ENCODE measurements around the gene MAST4.

MAST4 gene

DNA sequence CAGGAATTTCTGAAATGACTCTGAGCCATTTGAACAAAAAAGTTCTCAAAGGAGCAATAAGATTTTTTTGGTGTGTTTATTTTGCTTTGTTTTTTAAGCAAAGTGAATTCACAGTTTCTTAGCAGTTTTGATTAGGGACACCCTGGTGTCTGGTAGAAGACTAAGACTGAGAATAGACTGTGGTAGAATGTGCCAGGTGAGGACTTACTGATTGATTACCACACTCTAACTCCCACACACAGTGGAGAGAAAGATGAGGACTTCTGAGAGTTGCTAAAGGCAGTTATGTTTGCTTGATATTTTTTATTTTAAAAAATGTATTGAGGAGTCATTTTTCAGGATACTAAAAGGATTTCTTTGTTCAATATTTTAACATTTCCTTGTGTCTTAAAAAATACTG, 425.3 kb downstream of the MAST4 start:
- Histone ChIP-seq H3K27ac (ENCODE audit: poor library complexity, severe bottlenecking) (peak overlapping the region; percentile 75), H3K4me3 (ENCODE audit: severe bottlenecking) (no peak overlapping the region), H3K27me3 (ENCODE audit: insufficient read depth, poor library complexity, severe bottlenecking) (no peaks in the 10 kb centered on the region), H3K4me1 (ENCODE audit: insufficient read depth, poor library complexity, severe bottlenecking) (peaks cover 33% of the 10 kb centered on the region), H3K36me3 (ENCODE audit: low read depth) (no peaks in the 10 kb centered on the region), H3K9me3 (ENCODE audit: severe bottlenecking) (no peaks in the 10 kb centered on the region)
- peak; percentile 64 for ATAC-seq (ENCODE audit: low read depth)
- TF ChIP-seq, protein P1, sequence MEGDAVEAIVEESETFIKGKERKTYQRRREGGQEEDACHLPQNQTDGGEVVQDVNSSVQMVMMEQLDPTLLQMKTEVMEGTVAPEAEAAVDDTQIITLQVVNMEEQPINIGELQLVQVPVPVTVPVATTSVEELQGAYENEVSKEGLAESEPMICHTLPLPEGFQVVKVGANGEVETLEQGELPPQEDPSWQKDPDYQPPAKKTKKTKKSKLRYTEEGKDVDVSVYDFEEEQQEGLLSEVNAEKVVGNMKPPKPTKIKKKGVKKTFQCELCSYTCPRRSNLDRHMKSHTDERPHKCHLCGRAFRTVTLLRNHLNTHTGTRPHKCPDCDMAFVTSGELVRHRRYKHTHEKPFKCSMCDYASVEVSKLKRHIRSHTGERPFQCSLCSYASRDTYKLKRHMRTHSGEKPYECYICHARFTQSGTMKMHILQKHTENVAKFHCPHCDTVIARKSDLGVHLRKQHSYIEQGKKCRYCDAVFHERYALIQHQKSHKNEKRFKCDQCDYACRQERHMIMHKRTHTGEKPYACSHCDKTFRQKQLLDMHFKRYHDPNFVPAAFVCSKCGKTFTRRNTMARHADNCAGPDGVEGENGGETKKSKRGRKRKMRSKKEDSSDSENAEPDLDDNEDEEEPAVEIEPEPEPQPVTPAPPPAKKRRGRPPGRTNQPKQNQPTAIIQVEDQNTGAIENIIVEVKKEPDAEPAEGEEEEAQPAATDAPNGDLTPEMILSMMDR (IDR thresholded peaks at IDR 0.05; ENCODE audit: poor library complexity, severe bottlenecking) = no peak
- no peak for DNase-seq (ENCODE audit: low spot score)

DNA sequence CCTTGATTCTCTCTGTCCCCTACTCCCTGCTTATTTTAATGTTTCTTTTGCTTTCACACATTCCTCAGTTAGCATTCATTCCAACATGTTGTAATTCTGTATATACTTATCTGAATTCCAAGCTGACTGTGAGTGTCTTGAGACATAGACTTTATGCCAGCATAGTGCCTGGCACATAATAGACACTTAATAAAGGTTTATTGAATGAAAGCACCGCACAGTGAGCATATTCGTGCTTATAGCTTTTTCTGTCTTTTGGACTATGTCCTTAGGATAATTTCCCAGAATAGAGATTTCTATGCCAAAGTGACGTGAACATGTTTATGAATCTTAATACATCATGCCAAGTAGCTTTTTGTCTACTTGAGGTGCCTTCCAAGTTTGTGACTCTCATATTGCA, 425.8 kb downstream of the MAST4 start:
- Histone ChIP-seq H3K9me3 (ENCODE audit: severe bottlenecking) (no peaks in the 10 kb centered on the region), H3K36me3 (ENCODE audit: low read depth) (no peaks in the 10 kb centered on the region), H3K27me3 (ENCODE audit: insufficient read depth, poor library complexity, severe bottlenecking) (no peaks in the 10 kb centered on the region), H3K4me3 (ENCODE audit: severe bottlenecking) (no peak overlapping the region), H3K4me1 (ENCODE audit: insufficient read depth, poor library complexity, severe bottlenecking) (peaks cover 29% of the 10 kb centered on the region), H3K27ac (ENCODE audit: poor library complexity, severe bottlenecking) (peak overlapping the region; percentile 75)
- TF ChIP-seq, protein P1 (IDR thresholded peaks at IDR 0.05; ENCODE audit: poor library complexity, severe bottlenecking) = no peak
- ATAC-seq (ENCODE audit: low read depth) (peak; percentile 41), DNase-seq (ENCODE audit: low spot score) (no peak)

DNA sequence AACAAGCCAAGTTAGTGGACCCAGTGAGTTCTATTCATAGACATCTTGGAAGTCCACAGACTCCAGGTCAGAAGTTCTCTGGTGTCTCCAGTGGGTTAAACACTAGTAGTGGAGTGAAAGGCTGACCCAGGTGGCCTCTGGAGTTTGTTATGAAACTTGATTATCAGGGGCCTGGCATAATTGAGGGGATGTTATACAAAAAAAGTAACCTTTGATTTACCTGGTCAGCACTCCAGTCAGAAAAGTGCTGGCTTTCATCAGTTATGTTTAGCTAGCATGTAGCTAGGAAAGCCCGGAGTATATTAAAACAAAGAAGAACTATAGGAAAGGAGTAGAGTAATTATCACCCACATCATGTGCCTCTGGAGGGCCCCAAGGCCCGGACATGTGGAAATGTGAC, 429.3 kb downstream of the MAST4 start:
- H3K4me3 ChIP-seq (ENCODE audit: severe bottlenecking) = no peak overlapping the region
- no peak for ATAC-seq (ENCODE audit: low read depth)

DNA sequence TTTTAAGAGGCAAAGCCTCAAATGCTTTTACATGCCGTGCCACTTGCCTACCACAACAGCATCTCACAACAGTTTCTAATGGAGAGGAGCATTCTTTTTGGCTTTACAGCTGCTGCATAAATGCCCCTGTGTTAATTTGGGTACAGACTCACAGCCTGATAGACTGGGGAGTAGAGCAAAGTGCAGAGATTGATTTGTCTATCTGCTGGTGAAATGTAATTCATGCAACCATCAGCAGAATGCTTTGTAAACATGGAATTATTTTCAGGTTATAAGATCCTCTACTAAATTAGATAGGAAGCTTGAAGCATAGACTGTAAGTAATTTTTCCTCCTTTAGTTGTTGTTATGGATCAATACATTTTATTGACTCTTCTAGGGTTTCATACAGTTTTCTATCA, 430.1 kb downstream of the MAST4 start:
- no peak for DNase-seq (ENCODE audit: low spot score)
- Histone ChIP-seq H3K27me3 (ENCODE audit: insufficient read depth, poor library complexity, severe bottlenecking) (no peaks in the 10 kb centered on the region), H3K4me1 (ENCODE audit: insufficient read depth, poor library complexity, severe bottlenecking) (peaks cover 24% of the 10 kb centered on the region), H3K27ac (ENCODE audit: poor library complexity, severe bottlenecking) (no peak overlapping the region), H3K4me3 (ENCODE audit: severe bottlenecking) (no peak overlapping the region), H3K9me3 (ENCODE audit: severe bottlenecking) (peaks cover 3% of the 10 kb centered on the region), H3K36me3 (ENCODE audit: low read depth) (no peaks in the 10 kb centered on the region)
- no peak for ATAC-seq (ENCODE audit: low read depth)
- TF ChIP-seq, protein P1 (IDR thresholded peaks at IDR 0.05; ENCODE audit: poor library complexity, severe bottlenecking) = no peak

More for the DNA sequence above, 429.3 kb downstream of the MAST4 start:
- peaks cover 28% of the 10 kb centered on the region for H3K4me1 ChIP-seq (ENCODE audit: insufficient read depth, poor library complexity, severe bottlenecking)
- peaks cover 3% of the 10 kb centered on the region for H3K9me3 ChIP-seq (ENCODE audit: severe bottlenecking)
- DNase-seq (ENCODE audit: low spot score) = no peak
- H3K36me3 ChIP-seq (ENCODE audit: low read depth) = no peaks in the 10 kb centered on the region
- no peaks in the 10 kb centered on the region for H3K27me3 ChIP-seq (ENCODE audit: insufficient read depth, poor library complexity, severe bottlenecking)
- TF ChIP-seq, protein P1 (IDR thresholded peaks at IDR 0.05; ENCODE audit: poor library complexity, severe bottlenecking) = no peak
- H3K27ac ChIP-seq (ENCODE audit: poor library complexity, severe bottlenecking) = no peak overlapping the region

- Histone ChIP-seq H3K4me3 (ENCODE audit: severe bottlenecking) (no peak overlapping the region), H3K36me3 (ENCODE audit: low read depth) (no peaks in the 10 kb centered on the region), H3K27ac (ENCODE audit: poor library complexity, severe bottlenecking) (no peak overlapping the region), H3K27me3 (ENCODE audit: insufficient read depth, poor library complexity, severe bottlenecking) (no peaks in the 10 kb centered on the region), H3K4me1 (ENCODE audit: insufficient read depth, poor library complexity, severe bottlenecking) (peaks cover 15% of the 10 kb centered on the region), H3K9me3 (ENCODE audit: severe bottlenecking) (peaks cover 3% of the 10 kb centered on the region)
- ATAC-seq (ENCODE audit: low read depth) = no peak
- no peak for DNase-seq (ENCODE audit: low spot score)
- TF ChIP-seq, protein P1 (IDR thresholded peaks at IDR 0.05; ENCODE audit: poor library complexity, severe bottlenecking) = no peak
Measured at GRCh38 chr5:67027171-67027570, 431.0 kb downstream of the MAST4 start.

Measured in RWPE2 (cell line).